Astrocyte (in vitro differentiated cells and primary cell): ENCODE data around the gene BOLA1. TPM values are rescaled to one million over a fixed set of nuclear protein-coding genes. Genes with fewer than 3 reads are reported as not detected.

ENCODE experiments used
- DNase-seq: peaks from one replicate; pipeline ENCODE4 v3.0.0-alpha.2; 2010; ENCODE audit warnings: low read depth
- FAIRE-seq: peaks from 2 replicates; lab custom pipeline; 2011; peaks lifted over from hg19 to GRCh38; lab: Jason Lieb, UNC
- H2AFZ ChIP-seq: 2 replicates; pipeline ENCODE4 v1.6.0; 2012; ENCODE audit warnings: low read depth, low read length, inconsistent platforms
- H3K27ac ChIP-seq: 2 replicates; pipeline ENCODE4 v1.5.1; 2011; ENCODE audit warnings: low read depth, low read length, inconsistent platforms
- H3K27me3 ChIP-seq: 2 replicates; pipeline ENCODE4 v1.6.0; 2011; ENCODE audit warnings: low read length, inconsistent platforms; ENCODE audit not compliant: insufficient read depth
- H3K36me3 ChIP-seq: 2 replicates; pipeline ENCODE4 v1.5.1; 2011; ENCODE audit warnings: low read length, inconsistent platforms; ENCODE audit not compliant: insufficient read depth
- H3K4me1 ChIP-seq: 2 replicates; pipeline ENCODE4 v1.5.1; 2011; ENCODE audit warnings: low read length, inconsistent platforms; ENCODE audit not compliant: insufficient read depth
- H3K4me2 ChIP-seq: 2 replicates; pipeline ENCODE4 v1.6.0; 2012; ENCODE audit warnings: low read length, inconsistent platforms
- H3K4me3 ChIP-seq: 2 replicates; pipeline ENCODE4 v1.5.1; 2011; ENCODE audit warnings: low read depth, mild to moderate bottlenecking, low read length, inconsistent platforms; ENCODE audit not compliant: insufficient read depth
- H3K79me2 ChIP-seq: 2 replicates; pipeline ENCODE4 v1.6.0; 2012; ENCODE audit warnings: mild to moderate bottlenecking, low read length, inconsistent platforms; ENCODE audit not compliant: insufficient read depth
- H3K9ac ChIP-seq: 2 replicates; pipeline ENCODE4 v1.6.0; 2012; ENCODE audit warnings: mild to moderate bottlenecking, low read length, inconsistent platforms
- H3K9me3 ChIP-seq: 2 replicates; pipeline ENCODE4 v1.5.1; 2012; ENCODE audit warnings: low read depth, mild to moderate bottlenecking, low read length, inconsistent platforms; ENCODE audit not compliant: insufficient read depth
- H4K20me1 ChIP-seq: 2 replicates; pipeline ENCODE4 v1.6.0; 2012; ENCODE audit warnings: low read length, inconsistent platforms; ENCODE audit not compliant: insufficient read depth
- H3K27ac Mint-ChIP-seq: one replicate; pipeline ENCODE4 v1.8.0; 2021; ENCODE audit warnings: mild to moderate bottlenecking, mixed read lengths; ENCODE audit not compliant: unreplicated experiment
- H3K27me3 Mint-ChIP-seq: one replicate; pipeline ENCODE4 v1.8.0; 2021; ENCODE audit warnings: low read depth, mixed read lengths; ENCODE audit not compliant: unreplicated experiment
- H3K36me3 Mint-ChIP-seq: one replicate; pipeline ENCODE4 v1.8.0; 2021; ENCODE audit warnings: low read depth, mixed read lengths; ENCODE audit not compliant: unreplicated experiment
- H3K4me1 Mint-ChIP-seq: one replicate; pipeline ENCODE4 v1.8.0; 2021; ENCODE audit warnings: low read depth, mixed read lengths; ENCODE audit not compliant: unreplicated experiment
- H3K4me3 Mint-ChIP-seq: one replicate; pipeline ENCODE4 v1.8.0; 2021; ENCODE audit warnings: mild to moderate bottlenecking, moderate library complexity, mixed read lengths; ENCODE audit not compliant: unreplicated experiment
- H3K9me3 Mint-ChIP-seq: one replicate; pipeline ENCODE4 v1.8.0; 2021; ENCODE audit warnings: mild to moderate bottlenecking, mixed read lengths; ENCODE audit not compliant: unreplicated experiment
- CTCF ChIP-seq: IDR thresholded peaks from 2 replicates; pipeline ENCODE4 v1.5.1; 2011; ENCODE audit warnings: low read depth, mild to moderate bottlenecking, inconsistent platforms, low read length, moderate library complexity; ENCODE audit not compliant: insufficient read depth
- EZH2 ChIP-seq: IDR thresholded peaks from 2 replicates; pipeline ENCODE4 v1.6.1; 2012; ENCODE audit warnings: mild to moderate bottlenecking, low read length, inconsistent platforms; ENCODE audit not compliant: insufficient read depth
- total RNA-seq: library from RNA; stranded (reverse); gene quantifications from 2 replicates; pipeline ENCODE4 v1.2.1, GENCODE V29; 2021

Gene BOLA1
- total RNA-seq, 1 donor from 2014 or later, result 6.1 TPM

DNA sequence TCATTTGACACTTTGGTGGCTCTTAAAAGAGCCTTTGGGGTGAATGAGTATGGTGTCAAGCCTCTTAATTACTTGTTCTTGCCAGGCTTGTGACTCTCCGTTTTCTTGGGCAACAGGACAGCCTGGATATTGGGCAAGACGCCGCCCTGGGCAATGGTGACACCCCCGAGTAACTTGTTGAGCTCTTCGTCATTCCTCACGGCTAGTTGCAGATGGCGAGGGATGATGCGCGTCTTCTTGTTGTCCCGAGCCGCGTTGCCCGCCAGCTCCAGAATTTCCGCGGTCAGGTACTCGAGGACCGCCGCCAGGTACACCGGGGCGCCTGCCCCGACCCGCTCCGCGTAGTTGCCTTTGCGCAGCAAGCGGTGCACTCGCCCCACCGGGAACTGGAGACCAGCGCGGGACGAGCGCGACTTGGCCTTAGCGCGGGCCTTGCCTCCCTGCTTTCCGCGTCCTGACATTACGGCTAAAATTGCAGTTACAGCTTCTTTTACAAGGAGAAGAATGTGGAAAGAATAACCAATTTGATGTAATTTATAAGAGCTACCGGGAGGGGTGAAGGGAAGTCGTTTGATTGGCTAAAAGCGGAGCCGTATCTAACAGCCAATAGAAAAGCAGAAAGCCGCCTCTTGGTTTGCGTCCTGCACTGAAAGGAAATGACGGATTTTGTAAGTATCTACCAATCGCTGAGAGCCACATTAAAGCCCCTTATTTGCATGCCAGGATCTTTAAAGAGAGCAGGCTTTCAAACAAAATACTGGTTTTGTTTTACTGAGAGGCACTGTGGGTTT, 11.7 kb upstream of the BOLA1 start:
- H3K79me2 ChIP-seq, result peaks cover 17% of the 10 kb centered on the region
- peak overlapping the region; percentile 97 for H3K9ac ChIP-seq
- Mint-ChIP-seq H3K9me3 (no peaks in the 10 kb centered on the region), H3K36me3 (no peaks in the 10 kb centered on the region), H3K27me3 (no peaks in the 10 kb centered on the region), H3K4me1 (peaks cover 2% of the 10 kb centered on the region), H3K27ac (no peak overlapping the region), H3K4me3 (no peak overlapping the region)
- H3K4me1 ChIP-seq, result peaks cover 10% of the 10 kb centered on the region
- H3K4me2 ChIP-seq, result peak overlapping the region; percentile 93
- H3K27me3 ChIP-seq, result no peaks in the 10 kb centered on the region
- DNase-seq (peak; percentile 98), FAIRE-seq (no peak)
- no peak for TF ChIP-seq EZH2
- TF ChIP-seq CTCF, result no peak
- H4K20me1 ChIP-seq, result peaks cover 16% of the 10 kb centered on the region
- H3K27ac ChIP-seq, result peak overlapping the region; percentile 95
- peak overlapping the region; percentile 70 for H2AFZ ChIP-seq
- H3K9me3 ChIP-seq, result no peaks in the 10 kb centered on the region
- peak overlapping the region; percentile 82 for H3K4me3 ChIP-seq
- no peaks in the 10 kb centered on the region for H3K36me3 ChIP-seq

DNA sequence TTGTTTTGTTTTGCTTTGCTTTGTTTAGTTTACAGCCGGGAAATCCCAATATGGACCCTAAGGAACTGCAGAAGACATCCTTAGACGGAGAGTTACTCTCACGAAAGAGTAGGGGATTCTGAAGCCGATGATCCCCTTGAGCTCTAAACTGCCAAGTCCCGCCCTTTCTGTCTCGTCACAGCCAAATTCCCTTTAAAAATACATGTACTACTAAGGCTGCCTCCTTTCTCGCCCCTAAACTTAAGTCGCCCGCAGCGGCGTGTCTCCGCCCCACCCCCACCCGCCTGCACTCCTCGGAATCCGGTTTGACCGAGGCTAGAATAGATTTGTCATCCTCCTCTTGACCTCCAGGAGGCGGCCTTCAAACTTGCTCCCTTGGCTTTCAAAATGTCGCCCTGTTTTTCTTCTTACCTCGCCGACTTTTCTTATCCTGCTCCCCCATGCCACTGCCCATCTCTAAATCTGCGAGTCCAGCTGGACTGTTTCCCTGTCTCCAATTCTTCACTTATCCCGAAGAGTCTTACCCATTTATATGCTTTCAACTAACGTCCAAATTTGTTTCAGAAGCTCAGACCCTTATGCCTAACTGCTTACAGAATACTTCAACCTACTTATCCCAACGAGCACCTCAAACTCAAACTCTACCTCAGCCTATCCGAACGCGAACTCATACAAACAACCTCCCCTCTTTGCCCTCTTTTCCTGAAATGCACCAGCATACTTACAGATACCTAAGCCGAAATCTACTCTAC, 10.9 kb upstream of the BOLA1 start:
- H3K4me1 Mint-ChIP-seq, result peaks cover 2% of the 10 kb centered on the region
- H3K27me3 ChIP-seq, result no peaks in the 10 kb centered on the region
- no peaks in the 10 kb centered on the region for H3K36me3 Mint-ChIP-seq
- no peaks in the 10 kb centered on the region for H3K27me3 Mint-ChIP-seq
- H3K27ac ChIP-seq, result peak overlapping the region; percentile 95
- peak overlapping the region; percentile 82 for H3K4me3 ChIP-seq
- peaks cover 10% of the 10 kb centered on the region for H3K4me1 ChIP-seq
- peaks cover 16% of the 10 kb centered on the region for H4K20me1 ChIP-seq
- H3K27ac Mint-ChIP-seq, result no peak overlapping the region
- DNase-seq (peak; percentile 83), FAIRE-seq (no peak)
- peak; percentile 48 for TF ChIP-seq CTCF
- no peak for TF ChIP-seq EZH2
- no peaks in the 10 kb centered on the region for H3K36me3 ChIP-seq
- H3K9ac ChIP-seq, result peak overlapping the region; percentile 97
- no peak overlapping the region for H3K4me3 Mint-ChIP-seq
- peak overlapping the region; percentile 93 for H3K4me2 ChIP-seq
- peak overlapping the region; percentile 70 for H2AFZ ChIP-seq
- H3K9me3 Mint-ChIP-seq, result no peaks in the 10 kb centered on the region
- H3K9me3 ChIP-seq, result no peaks in the 10 kb centered on the region
- peaks cover 16% of the 10 kb centered on the region for H3K79me2 ChIP-seq
